Adrenal gland (tissue), 12 donors: ENCODE results near the gene NSMCE1. TPM values are rescaled to one million over a fixed set of nuclear protein-coding genes. Genes with fewer than 3 reads are reported as not detected.

Experiments used
- DNase-seq, 7 donors: peaks; one replicate each; pipeline ENCODE4 v3.0.0-alpha.2; 2019 to 2020
- H3K27ac ChIP-seq, 5 donors: fragments of 200-600 bp; sonication (generic) in 4 of 5; 1 replicate in 3 of 5; 2 replicates in 2 of 5; pipeline versions ENCODE4 v1.5.1 to v1.8.0; 2016 to 2020; ENCODE audit warnings: mild to moderate bottlenecking in 1 of 5
- H3K27me3 ChIP-seq: fragments of 200-600 bp; 2 replicates; pipeline ENCODE4 v1.8.0; 2021
- H3K36me3 ChIP-seq, 2 donors: fragments of 200-600 bp; replicated peaks in 1 of 2; 1 replicate in 1 of 2; 2 replicates in 1 of 2; pipeline versions ENCODE4 v1.5.1 to v1.8.0; 2018 to 2022
- H3K4me1 ChIP-seq, 2 donors: fragments of 200-600 bp; replicated peaks in 1 of 2; 1 replicate in 1 of 2; 2 replicates in 1 of 2; pipeline versions ENCODE4 v1.5.1 to v1.8.0; 2018 to 2021
- H3K4me3 ChIP-seq, 4 donors: fragments of 200-600 bp; sonication (generic) in 3 of 4; one replicate each; pipeline ENCODE4 v1.5.1; 2016 to 2018
- H3K9me3 ChIP-seq, 3 donors: fragments of 200-600 bp; sonication (generic) in 1 of 3; replicated peaks in 1 of 3; 1 replicate in 2 of 3; 2 replicates in 1 of 3; pipeline versions ENCODE4 v1.5.1 to v1.8.0; 2016 to 2021
- POLR2A ChIP-seq, 2 donors: fragments of 450-650 bp; IDR thresholded peaks; one replicate each; pipeline ENCODE4 v1.6.1; 2017; ENCODE audit warnings: antibody characterized with exemption in 2 of 2, mild to moderate bottlenecking in 2 of 2, moderate library complexity in 1 of 2
- WGBS, 4 donors: extraction: QIAGEN DNeasy Blood & Tissue Kit in 2 of 4; methylation state at CpG; one replicate each; pipeline versions ENCODE4 v1.1.5 to v1.1.7; 2013 to 2017; 5-methylcytosine and 5-hydroxymethylcytosine counted together
- intact Hi-C, 2 donors: fragments of 100-400 bp; cut with DNase I; formaldehyde crosslinking; loops; one replicate each; pipeline versions ENCODE4 v1.14.1 to v1.15.0; 2022 to 2023
- polyA plus RNA-seq, 3 donors: library from polyadenylated mRNA; stranded (reverse); fragments of 200-250 nt in 2 of 3; fragments of 350-450 nt in 1 of 3; fragmentation: Illumina TruSeq in 1 of 3; extraction: RNeasy Lipid Tissue Mini Kit (QIAGEN cat#74804) in 1 of 3; gene quantifications; one replicate each; pipeline ENCODE4 v1.2.3, GENCODE V29; 2013 to 2014
- total RNA-seq, 9 donors: library from RNA; depleted of rRNA in 4 of 9; stranded (reverse); fragments of >200 nt in 4 of 9; fragments of 120-200 nt in 1 of 9; fragmentation: NEBNext Ultra II Directional in 1 of 9; extraction: Animal tissue kit (Norgen Biotek cat#: 25700) in 1 of 9; gene quantifications; one replicate each; pipeline versions ENCODE4 v1.1.0 to v1.2.4, GENCODE V29; 2013 to 2023
- TF ChIP-seq, protein P1 (sequence below), 6 experiments: fragments of 450-650 bp in 4 of 6; fragments of 200-600 bp in 2 of 6; sonication (generic) in 1 of 6; IDR thresholded peaks; 1 replicate in 5 of 6; 2 replicates in 1 of 6; pipeline versions ENCODE4 v1.5.1 to v1.8.0; 2016 to 2021; ENCODE audit warnings: antibody characterized with exemption in 6 of 6, mild to moderate bottlenecking in 2 of 6, moderate library complexity in 1 of 6
- donor health status: healthy with polysubstance abuse.
- donor health status: Bipolar disorder and iron deficiency.
- donor health status: DM: yes; HTN: yes; CAD: no.
- donor health status: DM: no; HTN: no; CAD: no.
- donor health status: DM: no; HTN: no; CAD: no.
- donor health status: DM: yes; HTN: yes; CAD: no.

The NSMCE1 gene
- total and polyA plus RNA-seq, 12 donors = 54.3 to 182 (median 88.1) TPM

GRCh38 chr16:27226476-27226875 is 42.1 kb downstream of the NSMCE1 start:
- intact Hi-C loops = loop anchor here in 1 of 2 donors (10.0 kb wide), 1 partner anchor 238 kb away; no protein-coding TSS in a partner anchor
- DNase-seq = no peak
- no peak overlapping the region for H3K4me3 ChIP-seq

GRCh38 chr16:27225536-27226360 is 42.8 kb downstream of the NSMCE1 start:
- 78 to 85% (median 84%) methylated on average over 21 to 27 of the region's 27 CpGs for WGBS, 4 donors
- TF ChIP-seq, protein P1, sequence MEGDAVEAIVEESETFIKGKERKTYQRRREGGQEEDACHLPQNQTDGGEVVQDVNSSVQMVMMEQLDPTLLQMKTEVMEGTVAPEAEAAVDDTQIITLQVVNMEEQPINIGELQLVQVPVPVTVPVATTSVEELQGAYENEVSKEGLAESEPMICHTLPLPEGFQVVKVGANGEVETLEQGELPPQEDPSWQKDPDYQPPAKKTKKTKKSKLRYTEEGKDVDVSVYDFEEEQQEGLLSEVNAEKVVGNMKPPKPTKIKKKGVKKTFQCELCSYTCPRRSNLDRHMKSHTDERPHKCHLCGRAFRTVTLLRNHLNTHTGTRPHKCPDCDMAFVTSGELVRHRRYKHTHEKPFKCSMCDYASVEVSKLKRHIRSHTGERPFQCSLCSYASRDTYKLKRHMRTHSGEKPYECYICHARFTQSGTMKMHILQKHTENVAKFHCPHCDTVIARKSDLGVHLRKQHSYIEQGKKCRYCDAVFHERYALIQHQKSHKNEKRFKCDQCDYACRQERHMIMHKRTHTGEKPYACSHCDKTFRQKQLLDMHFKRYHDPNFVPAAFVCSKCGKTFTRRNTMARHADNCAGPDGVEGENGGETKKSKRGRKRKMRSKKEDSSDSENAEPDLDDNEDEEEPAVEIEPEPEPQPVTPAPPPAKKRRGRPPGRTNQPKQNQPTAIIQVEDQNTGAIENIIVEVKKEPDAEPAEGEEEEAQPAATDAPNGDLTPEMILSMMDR (IDR thresholded peaks at IDR 0.05) = no peak
- TF ChIP-seq POLR2A (IDR thresholded peaks at IDR 0.05) = no peak
- H3K27ac ChIP-seq = no peak overlapping the region
- no peaks in the 10 kb centered on the region for H3K9me3 ChIP-seq
- H3K4me1 ChIP-seq = no peaks in the 10 kb centered on the region
- intact Hi-C loops = loop anchor here in 1 of 2 donors (10.0 kb wide), 1 partner anchor 239 kb away; no protein-coding TSS in a partner anchor
- H3K27me3 ChIP-seq = no peaks in the 10 kb centered on the region
- no peak overlapping the region for H3K4me3 ChIP-seq
- no peak for DNase-seq
- peaks cover 0 to 11% of the 10 kb centered on the region in 2 donors for H3K36me3 ChIP-seq

More at GRCh38 chr16:27226476-27226875, 42.1 kb downstream of the NSMCE1 start:
- 89 to 92% (median 91%) methylated on average over 9 to 20 of the region's 20 CpGs for WGBS, 4 donors
- no peak for TF ChIP-seq POLR2A (IDR thresholded peaks at IDR 0.05)
- TF ChIP-seq, protein P1 (IDR thresholded peaks at IDR 0.05) = no peak
- Histone ChIP-seq H3K9me3 (no peaks in the 10 kb centered on the region), H3K4me1 (no peaks in the 10 kb centered on the region), H3K27ac (no peak overlapping the region), H3K36me3 (peaks cover 0 to 15% of the 10 kb centered on the region in 2 donors), H3K27me3 (no peaks in the 10 kb centered on the region)

- TF ChIP-seq, protein P1 (IDR thresholded peaks at IDR 0.05) = no peak
- no peak for TF ChIP-seq POLR2A (IDR thresholded peaks at IDR 0.05)
- Histone ChIP-seq H3K4me1 (no peaks in the 10 kb centered on the region), H3K27me3 (no peaks in the 10 kb centered on the region), H3K36me3 (peaks cover 0 to 4% of the 10 kb centered on the region in 2 donors), H3K4me3 (no peak overlapping the region), H3K9me3 (no peaks in the 10 kb centered on the region), H3K27ac (peak overlapping the region in 1 of 5 donors; percentile 29)
- no peak for DNase-seq
- intact Hi-C loops = loop anchor here in 1 of 2 donors (10.0 kb wide), 1 partner anchor 240 kb away; no protein-coding TSS in a partner anchor
- 69 to 88% (median 80%) methylated on average over 16 to 19 of the region's 19 CpGs for WGBS, 4 donors
These were observed 43.8 kb downstream of the NSMCE1 start for GRCh38 chr16:27224741-27225300.

- Histone ChIP-seq H3K4me1 (no peaks in the 10 kb centered on the region), H3K9me3 (no peaks in the 10 kb centered on the region), H3K27me3 (no peaks in the 10 kb centered on the region), H3K36me3 (peaks cover 0 to 4% of the 10 kb centered on the region in 2 donors), H3K4me3 (no peak overlapping the region), H3K27ac (peak overlapping the region in 1 of 5 donors; percentile 29)
- intact Hi-C loops = loop anchor here in 1 of 2 donors (10.0 kb wide), 1 partner anchor 240 kb away; no protein-coding TSS in a partner anchor
- 76 to 91% (median 89%) methylated on average over 8 to 14 of the region's 14 CpGs for WGBS, 4 donors
- no peak for DNase-seq
- TF ChIP-seq POLR2A (IDR thresholded peaks at IDR 0.05) = no peak
- TF ChIP-seq, protein P1 (IDR thresholded peaks at IDR 0.05) = no peak
These were observed 44.3 kb downstream of the NSMCE1 start for GRCh38 chr16:27224271-27224737.
